IPS-NIHi11 (cell line): ENCODE data around the gene PCDH9.
"Not testable (repeated sequence)": the region's sequence is repeated elsewhere in the genome, so short reads cannot be mapped to it uniquely, and the experiment has no call there.

Experiments
- DNase-seq: peaks from one replicate; pipeline ENCODE4 v3.0.0; 2012; ENCODE audit warnings: mixed read lengths, low spot score

PCDH9 gene

GRCh38 chr13:66341635-66342377 is 888.3 kb downstream of the PCDH9 start:
- DNase-seq, result no peak

- no peak for DNase-seq
Measured at GRCh38 chr13:66339214-66339613, 890.9 kb downstream of the PCDH9 start.

- no peak for DNase-seq
Measured at GRCh38 chr13:66338542-66338941, 891.6 kb downstream of the PCDH9 start.

DNA sequence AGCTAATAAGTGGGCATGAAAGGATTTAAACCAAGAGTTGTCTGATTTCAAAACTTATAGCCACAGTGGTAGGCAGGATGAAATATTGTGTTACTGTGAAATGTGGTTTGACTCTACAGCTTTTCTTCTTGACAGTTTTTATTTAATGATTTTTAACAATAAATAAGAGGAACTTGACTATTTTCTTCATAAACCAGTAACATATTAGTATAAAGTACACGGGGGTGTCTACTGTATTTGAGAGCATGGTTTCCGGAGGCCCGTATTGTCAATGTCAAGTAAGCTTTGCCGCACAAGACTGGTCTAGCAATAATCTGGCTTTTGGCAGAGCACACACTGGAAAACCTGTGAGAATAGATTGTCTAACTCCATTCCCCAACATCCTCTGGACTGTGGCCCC is 894.5 kb downstream of the PCDH9 start:
- DNase-seq, result no peak

- DNase-seq, result no peak
Measured at GRCh38 chr13:66329988-66330451, 900.1 kb downstream of the PCDH9 start.

DNA sequence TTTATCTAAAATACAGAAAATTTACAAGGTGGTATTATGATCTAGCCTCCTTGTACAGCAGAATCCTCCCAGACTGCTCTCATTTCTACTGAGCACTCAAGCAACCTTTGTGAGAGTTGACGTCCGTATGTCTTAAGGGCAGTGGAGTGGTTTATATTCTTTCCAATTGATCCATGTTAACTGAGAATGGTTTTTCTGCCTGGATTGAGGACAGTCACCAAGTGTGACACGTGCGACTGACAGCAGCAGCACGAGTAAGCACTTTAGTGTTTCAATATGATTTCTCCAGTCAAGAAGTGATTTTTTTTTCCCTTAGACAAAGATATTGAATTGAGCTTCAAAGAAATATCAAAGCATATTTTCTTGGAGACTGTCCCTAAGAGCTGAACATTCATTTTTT is 901.7 kb downstream of the PCDH9 start:
- DNase-seq, result no peak

DNA sequence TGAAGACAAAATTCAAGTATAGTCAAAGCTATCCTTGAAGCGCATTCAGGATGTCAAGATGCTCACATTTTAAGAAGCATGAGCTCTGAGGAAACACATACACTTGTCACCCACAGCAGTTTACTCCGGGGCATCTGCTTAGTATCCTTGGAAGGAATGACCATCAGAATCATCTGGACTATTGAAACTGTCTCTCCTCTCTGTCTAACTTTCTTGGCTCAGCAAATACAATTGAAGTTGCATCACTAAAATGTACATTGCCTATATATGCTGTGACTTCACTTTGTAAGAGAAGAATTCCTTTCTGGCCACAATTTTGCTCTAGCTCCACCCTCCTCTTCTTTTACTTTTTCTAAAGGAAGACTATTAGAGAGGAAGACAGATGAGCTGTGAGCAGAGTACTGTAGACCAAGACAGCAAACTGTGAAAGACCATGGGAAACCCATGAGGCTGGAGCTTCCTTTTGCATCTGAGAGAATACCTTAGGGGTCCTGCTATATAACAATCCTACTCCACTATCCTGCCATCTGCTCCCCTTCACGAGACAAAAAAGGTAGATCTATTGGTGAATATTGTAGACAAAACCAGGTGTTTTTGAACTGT is 906.3 kb downstream of the PCDH9 start:
- DNase-seq, result no peak

DNA sequence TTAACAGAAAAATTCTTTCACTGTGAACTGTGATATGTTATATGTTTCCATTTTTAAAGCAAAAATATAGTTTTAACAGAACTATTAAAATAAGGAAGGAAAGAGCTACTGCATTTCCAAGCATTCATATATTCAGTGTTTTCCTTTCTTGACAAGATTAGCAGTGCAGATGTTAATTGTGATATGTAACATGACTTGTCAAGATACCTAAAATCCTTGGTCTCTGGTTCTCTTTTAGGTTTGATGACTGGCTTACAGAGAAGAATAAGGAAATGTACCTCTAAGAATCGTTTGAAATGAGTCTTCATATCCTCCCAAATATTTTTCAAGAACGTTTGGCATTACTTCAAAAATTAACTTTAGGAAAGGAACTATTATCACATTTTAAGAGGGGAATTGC is 907.2 kb downstream of the PCDH9 start:
- no peak for DNase-seq

GRCh38 chr13:66322193-66322740 is 907.9 kb downstream of the PCDH9 start:
- DNase-seq, result no peak

DNA sequence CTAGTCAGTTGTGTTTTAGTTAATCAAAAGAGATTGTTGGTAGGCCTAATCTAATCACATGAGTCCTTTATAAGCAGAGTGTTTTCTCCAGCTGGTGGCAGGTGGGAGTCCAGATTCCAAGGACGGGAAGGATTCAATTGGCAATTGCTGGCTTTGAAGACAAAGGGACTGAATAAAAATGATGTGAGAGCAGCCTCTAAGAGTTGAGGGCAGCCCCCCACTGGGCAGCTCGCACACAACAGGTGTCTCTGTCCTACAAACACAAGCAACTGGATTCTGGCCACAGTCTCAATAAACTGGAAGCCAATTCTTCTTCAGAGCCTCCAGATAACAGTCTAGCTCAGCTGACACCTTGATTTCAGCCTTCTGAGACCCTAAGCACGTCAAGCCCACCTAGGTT is 915.2 kb downstream of the PCDH9 start:
- DNase-seq, result no peak

- no peak for DNase-seq
Measured at GRCh38 chr13:66313413-66313812, 916.7 kb downstream of the PCDH9 start.

DNA sequence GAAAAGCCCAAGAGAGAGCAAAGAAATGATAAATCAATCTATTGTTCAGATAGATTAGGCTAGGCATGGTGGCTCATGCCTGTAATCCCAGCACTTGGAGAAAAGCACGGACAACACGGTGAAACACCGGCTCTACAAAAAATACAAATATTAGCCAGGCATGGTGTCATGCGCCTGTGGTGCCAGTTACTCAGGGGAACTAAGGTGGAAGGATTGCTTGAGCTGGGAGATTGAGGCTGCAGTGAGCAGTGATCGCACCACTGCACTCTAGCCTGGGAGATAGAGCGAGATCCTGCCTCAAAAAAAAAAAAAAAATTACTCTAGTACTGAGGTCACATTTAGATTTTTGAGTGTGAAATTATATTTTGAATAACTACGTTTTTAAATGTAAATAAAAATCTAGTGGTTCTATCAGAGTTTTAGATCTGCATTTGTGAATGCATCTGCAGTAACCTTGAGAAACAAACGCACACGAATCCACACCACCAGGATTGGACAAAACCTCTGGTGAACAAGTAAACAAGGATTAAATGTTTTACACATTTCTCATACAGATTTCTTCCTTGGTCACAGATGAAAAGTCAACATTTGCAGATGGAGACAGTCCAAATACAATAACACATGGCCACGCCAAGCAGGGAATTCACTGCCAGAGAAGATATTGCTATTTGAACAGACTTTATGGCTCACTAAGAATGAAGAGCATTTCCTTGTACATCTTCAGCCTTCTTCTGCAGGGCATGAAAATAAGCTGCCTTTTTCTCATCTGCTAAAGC is 917.6 kb downstream of the PCDH9 start:
- DNase-seq, result no peak

DNA sequence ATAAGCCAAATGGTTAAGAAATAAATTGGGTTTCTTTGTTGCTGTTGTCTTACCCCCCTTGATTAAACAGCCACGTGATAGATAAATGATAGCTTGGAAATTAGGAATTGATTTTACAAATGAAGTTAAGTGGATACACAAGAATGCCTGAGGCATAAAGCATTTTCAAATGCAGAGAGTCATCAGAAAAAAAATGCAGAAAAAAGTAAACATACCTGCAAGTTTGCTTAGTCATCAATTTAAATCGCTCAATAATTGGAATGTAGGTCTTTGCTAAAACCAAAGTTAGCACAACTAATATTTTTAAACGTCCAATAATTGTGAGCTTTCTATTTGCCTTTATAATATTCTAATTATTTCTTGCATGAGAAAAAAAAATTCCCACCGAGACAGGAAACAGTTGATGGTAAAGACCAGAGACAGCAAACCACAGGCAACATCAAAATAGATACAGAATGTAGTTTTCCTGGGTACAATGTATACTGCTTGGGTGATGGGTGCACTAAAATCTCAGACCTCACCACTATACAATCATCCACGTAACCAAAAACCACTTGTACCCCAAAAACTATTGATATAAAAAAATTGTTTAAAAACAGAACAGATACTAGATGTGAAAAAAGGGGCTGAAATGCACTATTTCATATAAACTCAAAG is 924.0 kb downstream of the PCDH9 start:
- no peak for DNase-seq

- no peak for DNase-seq
Measured at GRCh38 chr13:66301482-66301881, 928.7 kb downstream of the PCDH9 start.

DNA sequence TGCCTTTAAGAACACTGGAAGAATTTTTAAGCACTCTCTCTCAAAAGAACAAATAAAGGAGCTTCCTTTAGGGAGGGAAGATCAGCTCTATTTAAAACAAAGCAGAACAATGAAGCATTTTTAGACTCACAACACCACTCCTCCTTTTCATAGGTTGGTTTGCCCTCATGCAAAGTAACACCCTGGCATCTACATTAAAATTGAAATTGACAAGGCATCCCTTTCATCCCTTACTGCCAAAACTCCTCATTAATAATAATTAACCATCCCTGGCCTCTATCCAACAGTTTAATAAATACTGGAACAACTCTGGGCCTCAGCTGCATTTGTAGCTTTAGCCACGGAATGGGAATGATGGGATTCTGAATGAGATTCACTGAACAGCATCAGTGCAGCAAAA is 929.1 kb downstream of the PCDH9 start:
- DNase-seq, result no peak

DNA sequence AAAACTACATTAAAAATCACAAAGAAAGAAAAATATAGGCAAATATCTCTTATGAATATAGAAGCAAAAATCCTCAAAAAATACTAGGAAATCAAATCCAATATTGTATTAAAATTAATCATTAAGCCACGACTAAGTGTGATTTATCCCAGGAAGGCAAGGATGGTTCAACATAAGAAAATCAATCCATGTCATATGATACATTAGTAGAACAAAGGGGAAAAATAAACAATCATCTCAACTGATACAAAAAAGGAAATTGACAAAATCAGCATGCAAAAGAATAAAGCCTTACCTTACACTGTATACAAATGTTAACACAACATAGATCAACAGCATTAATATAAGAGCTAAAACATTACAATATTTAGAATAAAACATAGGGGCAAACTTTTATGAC is 933.3 kb downstream of the PCDH9 start:
- no peak for DNase-seq

DNA sequence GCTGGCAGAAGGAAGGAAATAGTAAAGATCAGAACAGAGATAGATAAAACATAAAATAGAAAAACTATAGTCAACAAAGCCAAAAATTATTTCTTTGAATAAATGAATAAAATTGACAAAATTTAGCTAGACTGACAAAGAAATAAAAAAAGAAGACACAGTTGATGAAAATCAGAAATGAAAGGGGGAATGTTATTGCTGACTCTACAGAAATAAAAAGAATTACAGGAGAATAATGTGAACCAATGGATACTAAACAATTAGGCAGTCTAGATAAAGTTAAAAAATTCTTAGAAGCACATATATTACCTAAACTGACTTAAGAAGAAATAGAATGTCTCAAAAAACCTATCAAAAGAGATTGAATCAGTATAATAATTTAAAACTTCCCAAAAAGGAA is 933.8 kb downstream of the PCDH9 start:
- no peak for DNase-seq

DNA sequence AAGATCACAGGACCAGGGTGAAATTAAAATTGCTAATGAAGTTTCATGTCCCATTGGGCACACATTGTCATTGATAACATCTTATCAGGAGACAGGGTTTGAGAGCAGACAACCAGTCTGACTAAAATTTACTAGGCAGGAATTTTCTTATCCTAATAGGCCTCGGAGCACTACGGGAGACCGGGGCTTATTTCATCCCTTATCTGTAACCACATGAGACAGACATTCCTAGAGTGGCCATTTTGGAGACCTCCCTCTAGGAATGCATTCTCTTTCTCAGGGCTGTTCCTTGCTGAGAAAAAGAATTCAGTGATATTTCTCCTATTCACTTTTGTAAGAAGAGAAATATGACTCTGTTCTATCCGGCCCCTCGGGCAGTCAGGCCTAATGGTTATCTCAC is 943.3 kb downstream of the PCDH9 start:
- not testable (repeated sequence) for DNase-seq

- DNase-seq, result no peak
Measured at GRCh38 chr13:66275416-66275815, 954.7 kb downstream of the PCDH9 start.

- no peak for DNase-seq
Measured at GRCh38 chr13:66273011-66273410, 957.1 kb downstream of the PCDH9 start.

- DNase-seq, result no peak
Measured at GRCh38 chr13:66266761-66267160, 963.4 kb downstream of the PCDH9 start.

- DNase-seq, result no peak
Measured at GRCh38 chr13:66266348-66266747, 963.8 kb downstream of the PCDH9 start.
